Smooth muscle cell (in vitro differentiated cells): ENCODE data around the gene FZD10. TPM values are rescaled to one million over a fixed set of nuclear protein-coding genes. Genes with fewer than 3 reads are reported as not detected.

Experiments
- DNase-seq: peaks from one replicate; lab custom pipeline; 2025; ENCODE audit not compliant: unreplicated experiment; lab: John Stamatoyannopoulos, UW
- H2AFZ ChIP-seq: fragments of 200-600 bp; sonication (generic); 2 replicates; pipeline ENCODE4 v1.6.0; 2016; ENCODE audit warnings: antibody characterized with exemption, low read depth, mild to moderate bottlenecking
- H3F3A ChIP-seq: fragments of 200-600 bp; sonication (generic); 2 replicates; pipeline ENCODE4 v1.6.0; 2017; ENCODE audit warnings: antibody characterized with exemption, low read depth
- H3K27ac ChIP-seq: fragments of 200-600 bp; sonication (generic); 2 replicates; pipeline ENCODE4 v1.5.1; 2016; ENCODE audit warnings: low read depth, mild to moderate bottlenecking
- H3K27me3 ChIP-seq: fragments of 200-600 bp; sonication (generic); 2 replicates; pipeline ENCODE4 v1.6.1; 2016; ENCODE audit warnings: low read depth, mild to moderate bottlenecking
- H3K36me3 ChIP-seq: fragments of 200-600 bp; sonication (generic); 2 replicates; pipeline ENCODE4 v1.5.1; 2016; ENCODE audit warnings: low read depth
- H3K4me1 ChIP-seq: fragments of 200-600 bp; sonication (generic); 2 replicates; pipeline ENCODE4 v1.5.1; 2016; ENCODE audit warnings: low read depth
- H3K4me2 ChIP-seq: fragments of 200-600 bp; sonication (generic); 2 replicates; pipeline ENCODE4 v1.6.0; 2016; ENCODE audit warnings: mild to moderate bottlenecking
- H3K4me3 ChIP-seq: fragments of 200-600 bp; sonication (generic); 2 replicates; pipeline ENCODE4 v1.5.1; 2016; ENCODE audit warnings: mild to moderate bottlenecking
- H3K79me2 ChIP-seq: fragments of 200-600 bp; sonication (generic); 2 replicates; pipeline ENCODE4 v1.6.0; 2016; ENCODE audit warnings: low read depth, mild to moderate bottlenecking
- H3K9ac ChIP-seq: fragments of 200-600 bp; sonication (generic); 2 replicates; pipeline ENCODE4 v1.6.0; 2016; ENCODE audit warnings: low read depth
- H3K9me3 ChIP-seq: fragments of 200-600 bp; sonication (generic); replicated peaks from 2 replicates; pipeline ENCODE4 v1.5.1; 2016; ENCODE audit warnings: low read depth
- H4K20me1 ChIP-seq: fragments of 200-600 bp; sonication (generic); 2 replicates; pipeline ENCODE4 v1.6.0; 2016; ENCODE audit warnings: low read depth
- CTCF ChIP-seq: fragments of 200-600 bp; sonication (generic); IDR thresholded peaks from 2 replicates; pipeline ENCODE4 v1.5.1; 2017; ENCODE audit warnings: borderline replicate concordance, mild to moderate bottlenecking, antibody characterized with exemption; ENCODE audit not compliant: insufficient read depth, poor library complexity, severe bottlenecking
- WGBS: methylation state at CpG from one replicate; pipeline ENCODE4 v1.1.7; 2016; ENCODE audit warnings: low lambda C conversion rate; 5-methylcytosine and 5-hydroxymethylcytosine counted together
- polyA plus RNA-seq: library from polyadenylated mRNA; unstranded; fragments of >200 nt; fragmentation: Nextera tagmentation; extraction: Ambion mirVana; gene quantifications from 2 replicates; pipeline ENCODE4 v1.2.1, GENCODE V29; 2016
- total RNA-seq: library from RNA; depleted of rRNA; stranded (reverse); fragments of >200 nt; gene quantifications from 2 replicates; pipeline ENCODE4 v1.2.3, GENCODE V29; 2014

The FZD10 gene
- total and polyA plus RNA-seq, 2 experiments from 2014 or later: 1.7 to 1.9 TPM

GRCh38 chr12:130186651-130187268 is 24.5 kb downstream of the FZD10 start:
- Histone ChIP-seq H2AFZ (no peak overlapping the region), H4K20me1 (no peaks in the 10 kb centered on the region), H3K36me3 (no peaks in the 10 kb centered on the region), H3K79me2 (no peaks in the 10 kb centered on the region), H3K9ac (no peak overlapping the region), H3K27me3 (no peaks in the 10 kb centered on the region), H3K4me2 (peak overlapping the region; percentile 4), H3K4me3 (no peak overlapping the region), H3K4me1 (no peaks in the 10 kb centered on the region), H3K9me3 (no peaks in the 10 kb centered on the region), H3K27ac (peak overlapping the region; percentile 29), H3F3A (no peaks in the 10 kb centered on the region)
- WGBS: 23% methylated on average over 13 of the region's 13 CpGs
- no peak for TF ChIP-seq CTCF
- DNase-seq: no peak

DNA sequence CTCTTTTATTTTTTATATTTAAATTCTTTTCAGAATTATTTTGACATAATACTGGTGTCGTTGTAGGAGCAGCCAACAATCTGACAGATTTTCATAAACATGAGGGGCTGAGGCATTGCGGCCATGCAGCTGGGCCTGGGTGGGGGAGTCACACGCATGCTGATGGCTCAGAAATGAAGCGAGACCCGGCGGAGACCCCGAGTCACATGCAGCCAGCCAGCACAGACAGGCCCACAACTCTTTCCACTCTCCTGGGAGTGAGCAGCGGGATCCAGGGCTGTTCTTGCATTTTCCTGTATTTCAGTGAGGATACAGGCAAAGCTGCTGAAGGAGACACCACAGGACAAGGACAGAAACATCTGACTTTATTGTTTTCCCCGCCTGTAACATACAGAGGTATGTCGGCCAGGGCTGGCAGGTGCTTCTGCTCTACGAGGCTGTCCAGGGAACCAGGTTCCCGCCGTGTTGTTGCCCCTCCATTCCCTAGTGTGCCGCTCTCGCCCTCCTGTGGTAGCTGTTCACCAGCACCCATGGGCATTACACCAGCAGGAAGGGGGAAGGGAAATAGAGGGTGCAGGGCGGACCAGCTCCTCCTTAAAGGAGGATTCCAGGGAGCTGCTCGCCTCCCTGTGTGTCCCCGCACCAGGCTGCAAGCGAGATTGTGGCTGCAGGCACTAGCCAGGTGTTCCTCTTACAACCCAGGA is 30.5 kb downstream of the FZD10 start:
- Histone ChIP-seq H3K4me2 (no peak overlapping the region), H3F3A (no peaks in the 10 kb centered on the region), H4K20me1 (no peaks in the 10 kb centered on the region), H3K27me3 (peaks cover 23% of the 10 kb centered on the region), H2AFZ (no peak overlapping the region), H3K79me2 (no peaks in the 10 kb centered on the region), H3K9ac (no peak overlapping the region), H3K9me3 (no peaks in the 10 kb centered on the region), H3K36me3 (no peaks in the 10 kb centered on the region), H3K4me3 (no peak overlapping the region), H3K4me1 (no peaks in the 10 kb centered on the region), H3K27ac (no peak overlapping the region)
- TF ChIP-seq CTCF: no peak
- 77% methylated on average over 19 of the region's 19 CpGs for WGBS
- no peak for DNase-seq

- no peak overlapping the region for H3K27ac ChIP-seq
- no peak for TF ChIP-seq CTCF
- H3K4me3 ChIP-seq: no peak overlapping the region
- H3K9ac ChIP-seq: no peak overlapping the region
- H3K9me3 ChIP-seq: no peaks in the 10 kb centered on the region
- no peak overlapping the region for H2AFZ ChIP-seq
- no peaks in the 10 kb centered on the region for H3F3A ChIP-seq
- no peaks in the 10 kb centered on the region for H3K79me2 ChIP-seq
- WGBS: 77% methylated on average over 10 of the region's 10 CpGs
- no peak for DNase-seq
- peaks cover 23% of the 10 kb centered on the region for H3K27me3 ChIP-seq
- no peaks in the 10 kb centered on the region for H3K36me3 ChIP-seq
- H3K4me1 ChIP-seq: no peaks in the 10 kb centered on the region
- H3K4me2 ChIP-seq: no peak overlapping the region
- no peaks in the 10 kb centered on the region for H4K20me1 ChIP-seq
Observed at GRCh38 chr12:130194154-130194553, 31.9 kb downstream of the FZD10 start.
